GM19099 (cell line): ENCODE results near the gene FCRL5.

Experiments used
- POLR2A ChIP-seq: IDR thresholded peaks from 3 replicates; pipeline ENCODE4 v1.6.1; 2011; ENCODE audit warnings: low read depth; ENCODE audit not compliant: insufficient read length; ENCODE audit errors: extremely low read depth

The FCRL5 gene

DNA sequence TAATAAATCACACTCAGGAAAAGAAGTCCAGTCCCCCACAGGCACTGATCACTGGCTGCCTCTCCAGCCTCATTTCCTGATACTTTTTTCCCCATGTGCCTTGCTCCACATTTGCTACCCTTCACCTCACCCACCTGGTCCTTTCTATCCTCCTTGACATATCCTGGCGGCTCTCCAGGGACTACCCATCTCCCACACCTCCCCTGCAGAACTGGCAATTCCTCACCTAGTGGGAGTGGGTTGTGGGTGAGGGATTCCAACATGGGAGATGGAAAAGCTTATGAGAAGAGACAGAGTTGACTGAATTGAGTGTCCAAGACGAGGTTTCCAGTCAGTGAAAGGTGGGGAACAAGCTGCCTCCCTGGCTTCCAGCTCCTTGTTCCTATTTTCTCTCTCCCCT, 69.6 kb downstream of the FCRL5 start:
- no peak for TF ChIP-seq POLR2A

- TF ChIP-seq POLR2A: no peak
Observed at GRCh38 chr1:157482174-157482573, 70.1 kb downstream of the FCRL5 start.

DNA sequence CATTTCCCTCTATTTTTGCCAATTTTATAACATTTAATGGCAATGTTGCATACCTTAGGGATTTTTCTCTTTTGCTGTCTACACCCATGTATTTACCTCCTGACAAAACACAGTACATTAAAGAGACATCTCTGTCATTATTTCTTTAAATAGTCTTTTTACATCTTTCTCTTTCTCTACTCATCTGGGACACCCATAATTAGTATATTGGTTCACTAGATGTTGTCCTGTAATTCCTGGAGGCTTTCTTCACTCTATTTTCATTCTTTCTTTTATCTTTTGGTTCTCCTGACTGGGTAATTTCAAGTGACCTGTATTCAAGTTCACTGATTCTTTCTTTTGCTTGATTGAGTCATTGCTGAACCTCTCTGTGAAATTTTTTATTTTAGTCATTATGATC, 74.3 kb downstream of the FCRL5 start:
- no peak for TF ChIP-seq POLR2A

- TF ChIP-seq POLR2A: no peak
Observed at GRCh38 chr1:157477419-157477818, 74.9 kb downstream of the FCRL5 start.

- no peak for TF ChIP-seq POLR2A
Observed at GRCh38 chr1:157472959-157473358, 79.4 kb downstream of the FCRL5 start.

DNA sequence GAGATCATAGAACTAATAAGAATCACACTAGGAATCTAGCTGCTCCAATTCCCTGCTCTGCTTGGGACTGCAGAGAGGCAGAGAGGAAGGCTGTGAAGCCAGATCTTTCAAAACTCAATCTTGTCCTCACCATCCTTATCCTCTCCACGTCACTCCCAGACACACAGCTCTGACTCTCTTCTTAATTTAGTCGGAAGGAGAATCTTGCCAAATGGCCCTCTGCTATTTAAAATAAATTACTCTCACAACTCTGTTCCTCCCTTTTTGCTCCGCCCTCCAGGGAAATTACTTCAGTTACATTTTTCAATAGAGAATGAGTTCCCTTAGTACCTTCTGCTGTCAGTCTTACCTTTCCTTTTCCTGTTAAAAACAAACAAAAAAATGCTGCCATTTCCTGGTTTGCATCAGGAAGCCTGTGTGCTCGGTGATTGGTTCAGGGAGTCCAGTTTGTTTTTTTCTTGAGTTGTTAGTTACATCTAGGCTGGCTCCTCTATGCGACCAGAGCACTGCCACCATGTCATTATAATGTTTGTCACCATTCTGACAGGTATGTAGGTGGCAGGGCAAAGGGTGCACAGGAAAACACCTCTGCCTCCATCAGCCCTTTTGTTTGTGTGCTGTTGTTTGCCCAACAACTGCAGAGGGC, 80.1 kb downstream of the FCRL5 start:
- no peak for TF ChIP-seq POLR2A

GRCh38 chr1:157471531-157471930, 80.8 kb downstream of the FCRL5 start:
- no peak for TF ChIP-seq POLR2A

- TF ChIP-seq POLR2A: no peak
Observed at GRCh38 chr1:157469752-157470675, 82.3 kb downstream of the FCRL5 start.

GRCh38 chr1:157469300-157469699, 83.0 kb downstream of the FCRL5 start:
- no peak for TF ChIP-seq POLR2A

GRCh38 chr1:157466011-157466410, 86.3 kb downstream of the FCRL5 start:
- no peak for TF ChIP-seq POLR2A
